Endometrium (tissue), 2 donors: ENCODE data around the gene LRRTM4.
"Not testable (repeated sequence)": the region's sequence is repeated elsewhere in the genome, so short reads cannot be mapped to it uniquely, and the experiment has no call there.

Experiments
- FAIRE-seq: peaks from 2 replicates; lab custom pipeline; 2012; peaks lifted over from hg19 to GRCh38; lab: Jason Lieb, UNC
- donor health status: control.
- donor health status: control.

LRRTM4 gene

GRCh38 chr2:77314721-77315120 is 207.5 kb downstream of the LRRTM4 start:
- FAIRE-seq, result no peak

DNA sequence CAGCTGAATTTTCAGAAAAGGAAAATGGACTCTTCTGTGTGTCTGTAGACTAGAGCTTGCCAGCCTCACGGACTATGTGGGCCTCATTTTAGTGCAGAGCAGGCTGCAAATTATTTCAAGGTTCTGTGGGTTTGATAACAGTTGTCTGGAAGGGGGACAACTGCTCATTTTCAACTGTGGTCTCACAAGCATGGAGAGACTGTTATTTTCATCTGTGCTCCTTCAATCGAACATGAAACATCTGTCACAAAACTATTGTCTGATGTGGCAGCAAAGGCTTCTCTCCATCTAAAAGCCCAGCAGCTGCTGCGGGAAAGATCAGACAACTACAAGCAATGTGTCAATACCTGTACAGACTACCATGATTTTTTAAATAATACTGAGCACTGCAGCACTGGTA is 211.8 kb downstream of the LRRTM4 start:
- no peak for FAIRE-seq

DNA sequence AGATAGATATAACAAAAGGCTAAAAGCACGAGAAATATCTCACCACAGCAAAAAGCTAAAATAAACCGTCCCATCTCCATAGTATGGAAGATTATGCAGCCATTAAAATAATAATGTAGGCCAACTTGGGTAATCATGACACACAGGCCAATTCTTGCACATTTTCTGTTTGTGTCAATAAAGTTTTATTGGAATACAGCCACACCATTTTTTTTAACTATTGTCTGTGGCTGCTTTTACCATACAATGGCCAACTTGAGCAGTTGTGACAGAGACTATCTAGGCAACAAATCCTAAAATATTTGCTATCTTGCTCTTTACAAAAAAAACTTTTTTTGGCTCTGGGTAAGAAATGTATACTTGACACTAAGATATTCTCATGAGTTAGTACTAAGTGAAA is 212.5 kb downstream of the LRRTM4 start:
- no peak for FAIRE-seq

GRCh38 chr2:77301441-77301840 is 220.7 kb downstream of the LRRTM4 start:
- no peak for FAIRE-seq

DNA sequence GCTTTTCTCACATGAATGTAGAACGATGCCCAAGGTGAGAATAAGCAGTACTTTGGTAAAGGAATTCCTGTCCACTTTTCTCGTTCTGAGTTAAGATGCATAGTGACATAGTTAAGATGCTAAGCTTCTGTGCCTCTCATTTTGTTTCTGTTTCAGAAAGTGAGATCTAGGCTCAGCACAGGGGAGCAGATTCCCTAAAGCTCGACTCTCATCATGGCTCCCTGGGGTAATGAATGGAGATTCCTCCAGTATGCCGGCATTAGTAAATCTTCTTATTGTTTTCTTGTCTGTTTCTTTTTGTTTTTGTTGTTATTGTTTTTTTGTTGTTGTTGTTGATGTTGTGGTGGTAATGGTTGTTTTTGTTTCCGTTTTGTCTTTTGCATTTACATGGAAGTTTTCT is 225.4 kb downstream of the LRRTM4 start:
- FAIRE-seq, result no peak

GRCh38 chr2:77294474-77294873 is 227.7 kb downstream of the LRRTM4 start:
- no peak for FAIRE-seq

GRCh38 chr2:77284353-77284752 is 237.8 kb downstream of the LRRTM4 start:
- FAIRE-seq, result no peak

GRCh38 chr2:77271262-77271661 is 250.9 kb downstream of the LRRTM4 start:
- FAIRE-seq, result no peak

DNA sequence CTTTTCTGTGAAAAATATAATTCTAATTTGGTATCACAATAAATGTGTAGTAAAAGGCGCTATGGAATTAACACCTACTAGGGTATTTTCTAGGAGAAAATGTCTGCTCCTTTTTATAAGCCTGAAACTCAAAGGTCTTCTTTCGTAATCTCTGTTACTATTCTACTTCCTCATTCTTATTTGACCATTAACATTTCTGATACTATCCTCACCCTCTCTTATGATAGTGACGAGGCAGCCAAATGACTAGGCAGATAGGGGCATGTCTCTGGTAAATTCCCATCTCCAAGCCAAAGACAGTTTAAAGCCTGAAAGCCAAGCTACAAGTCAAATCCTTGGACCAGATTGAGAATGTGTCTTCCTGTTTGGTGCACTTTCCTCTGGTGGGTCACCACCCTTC is 251.7 kb downstream of the LRRTM4 start:
- no peak for FAIRE-seq

DNA sequence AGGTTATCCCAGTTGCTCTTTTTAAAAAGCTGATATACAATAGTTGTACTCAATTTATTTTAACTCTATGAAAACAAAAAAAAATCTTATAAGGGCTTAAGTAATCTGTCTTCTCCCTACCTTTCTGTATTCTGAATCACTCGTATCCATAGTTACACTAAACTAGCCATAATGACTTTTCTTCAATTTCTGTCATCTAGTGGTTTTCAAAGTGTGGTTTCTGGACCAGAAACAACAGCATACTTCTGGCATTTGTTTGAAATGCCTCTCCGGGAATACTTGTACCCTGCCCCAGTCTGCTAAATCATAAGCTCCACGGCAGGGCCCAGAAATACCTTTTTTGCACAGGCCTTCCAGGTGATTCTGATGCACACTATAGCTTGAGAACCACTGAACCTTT is 253.6 kb downstream of the LRRTM4 start:
- no peak for FAIRE-seq

DNA sequence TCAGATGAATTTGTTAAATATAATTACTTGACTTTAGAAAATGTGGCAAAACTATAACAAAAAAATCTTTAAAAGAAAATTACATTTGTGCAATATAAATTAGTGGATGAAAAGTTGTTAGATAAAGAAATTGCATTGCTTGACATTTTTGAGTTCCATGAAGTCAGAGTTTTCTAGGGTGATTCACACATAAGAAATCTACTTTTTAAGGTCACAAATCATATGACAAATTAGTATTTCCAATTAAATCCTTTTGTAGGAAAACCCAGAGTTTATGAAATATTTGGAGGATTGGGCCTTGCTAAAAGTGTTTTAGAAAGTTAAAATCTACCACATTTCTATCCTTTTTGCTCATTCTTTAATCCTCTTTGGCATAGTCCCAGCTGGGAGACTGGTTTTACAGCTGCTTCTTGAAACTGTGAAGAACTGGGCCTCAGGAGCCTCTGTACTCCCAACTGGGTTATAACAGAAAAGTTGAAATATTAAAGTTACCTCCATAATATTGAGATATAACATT is 289.2 kb downstream of the LRRTM4 start:
- no peak for FAIRE-seq

DNA sequence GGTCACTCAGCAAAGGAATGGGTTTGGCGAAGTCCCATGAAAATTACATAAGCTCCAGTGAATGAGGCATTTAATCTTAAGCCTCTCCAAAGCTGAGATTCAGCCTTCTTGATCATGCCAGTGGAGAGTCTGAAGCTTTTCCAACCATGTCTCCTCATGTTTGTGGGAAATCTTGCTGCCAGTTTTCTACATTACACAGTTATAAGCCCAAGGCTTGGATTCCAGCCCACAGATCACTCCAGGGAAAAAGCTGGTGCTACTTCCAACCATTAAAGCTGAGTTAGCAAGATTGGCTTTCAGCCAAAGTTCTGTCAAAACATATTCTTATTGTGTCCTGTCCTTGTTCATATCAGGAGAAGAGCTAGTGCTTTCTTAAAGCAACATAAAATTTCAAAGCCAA is 293.8 kb downstream of the LRRTM4 start:
- no peak for FAIRE-seq

GRCh38 chr2:77210725-77211124 is 311.5 kb downstream of the LRRTM4 start:
- no peak for FAIRE-seq

GRCh38 chr2:77207331-77207730 is 314.8 kb downstream of the LRRTM4 start:
- FAIRE-seq, result no peak

DNA sequence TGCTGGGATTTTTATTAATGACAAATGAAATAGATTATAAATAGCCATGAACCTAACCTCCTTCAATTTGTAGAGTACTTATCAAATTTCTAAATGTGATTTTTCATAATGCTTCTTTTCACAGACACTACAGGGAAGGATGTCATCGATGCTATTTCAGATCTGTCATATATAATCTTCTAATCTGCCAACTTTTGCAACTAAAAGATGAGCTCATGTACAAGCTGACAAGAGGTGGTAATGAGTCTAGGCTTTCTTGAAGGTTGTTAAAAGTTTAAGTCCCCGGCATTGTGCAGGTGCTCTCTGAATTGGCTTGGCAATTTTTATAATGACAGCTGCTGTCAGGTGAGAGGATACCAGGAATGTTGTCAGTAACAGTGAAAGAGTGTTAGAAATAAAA is 320.4 kb downstream of the LRRTM4 start:
- no peak for FAIRE-seq

GRCh38 chr2:77199411-77199810 is 322.8 kb downstream of the LRRTM4 start:
- FAIRE-seq, result no peak

GRCh38 chr2:77193858-77194448 is 328.2 kb downstream of the LRRTM4 start:
- no peak for FAIRE-seq

- no peak for FAIRE-seq
Measured at GRCh38 chr2:77192811-77193289, 329.3 kb downstream of the LRRTM4 start.

GRCh38 chr2:77191665-77192064 is 330.5 kb downstream of the LRRTM4 start:
- no peak for FAIRE-seq

GRCh38 chr2:77190721-77191346 is 331.3 kb downstream of the LRRTM4 start:
- peak; percentile 18 for FAIRE-seq

DNA sequence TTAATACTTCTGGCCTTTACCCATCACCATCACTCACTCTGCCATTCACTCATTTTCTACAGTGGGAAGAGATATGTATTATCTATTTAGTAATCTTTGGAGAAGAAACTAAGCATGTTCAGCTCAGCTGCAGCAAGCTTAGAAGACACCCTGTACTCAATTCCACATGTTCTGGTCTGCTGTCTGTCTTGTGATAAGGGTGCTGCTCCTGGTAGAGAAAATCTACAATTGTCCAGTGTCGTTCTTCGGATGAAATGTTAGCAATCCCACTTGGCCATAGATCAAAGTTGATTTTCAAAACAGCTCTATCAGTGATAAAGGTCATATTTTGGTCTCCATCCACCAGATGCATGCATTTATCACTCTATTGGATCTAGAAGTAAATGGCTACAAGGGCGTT is 337.1 kb downstream of the LRRTM4 start:
- no peak for FAIRE-seq

DNA sequence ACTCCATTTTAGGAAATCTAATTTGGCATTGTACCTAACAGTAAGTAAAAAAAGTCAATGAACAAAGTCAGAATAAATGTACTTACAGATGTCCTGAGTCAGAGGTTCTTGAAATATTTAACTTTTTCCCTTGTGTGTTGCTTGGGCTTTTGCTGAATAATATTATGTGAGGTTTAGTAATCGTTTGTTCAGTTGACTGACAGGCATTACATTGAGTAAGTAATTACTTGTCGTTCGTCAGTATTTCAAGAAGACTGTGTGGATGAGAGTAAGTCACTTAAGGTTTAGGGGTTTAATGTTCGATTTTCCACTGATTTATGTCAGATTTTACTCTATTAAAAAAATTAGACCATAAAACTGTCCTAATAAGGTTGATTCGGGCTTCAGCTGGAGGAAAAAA is 342.9 kb downstream of the LRRTM4 start:
- no peak for FAIRE-seq

DNA sequence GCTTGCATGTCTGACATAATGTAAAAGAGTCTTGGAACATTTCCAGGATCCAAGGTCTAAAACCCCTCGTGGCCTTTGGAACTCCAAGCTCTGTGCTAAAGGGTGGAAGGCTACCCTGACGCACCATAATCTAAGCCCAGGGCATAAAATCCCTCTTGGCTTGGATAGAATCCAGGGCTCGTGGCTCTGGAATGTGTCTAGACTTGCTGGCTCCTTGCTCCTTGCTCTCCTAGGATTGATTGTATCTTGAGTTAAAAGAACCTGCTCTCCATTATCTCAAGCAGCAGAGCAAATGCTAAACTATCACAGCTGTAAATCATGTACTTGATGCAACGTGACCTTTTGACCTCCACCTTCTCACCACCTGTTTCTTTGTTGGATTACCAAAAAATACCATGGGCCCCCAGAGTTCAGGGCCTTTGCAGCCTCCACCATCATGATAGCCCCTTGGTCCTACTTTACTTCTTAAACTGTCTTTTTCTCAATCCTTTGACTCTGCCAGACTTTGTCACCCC is 346.9 kb downstream of the LRRTM4 start:
- not testable (repeated sequence) for FAIRE-seq

- no peak for FAIRE-seq
Measured at GRCh38 chr2:77169426-77169825, 352.8 kb downstream of the LRRTM4 start.
